SK-N-SH treated with all-trans-retinoic acid at 6 μM for 48 hours (cell line): ENCODE results near the gene JSRP1.

Source experiments
- ATAC-seq: fragments of 200-7000 bp; cut with Tn5 transposase; 3 replicates; pipeline ENCODE4 v1.9.1; 2020; ENCODE audit warnings: mild to moderate bottlenecking, moderate library complexity
- ARNTL ChIP-seq: fragments of 450-650 bp; formaldehyde crosslinking; IDR thresholded peaks from 2 replicates; pipeline ENCODE4 v1.5.0; 2020; ENCODE audit warnings: low read depth, mild to moderate bottlenecking, moderate library complexity, borderline replicate concordance
- BACH2 ChIP-seq: fragments of 250-450 bp; sonication (Bioruptor Pico); IDR thresholded peaks from 2 replicates; pipeline ENCODE4 v1.9.0; 2021; ENCODE audit warnings: mild to moderate bottlenecking, borderline replicate concordance
- CREB5 ChIP-seq: fragments of 250-450 bp; sonication (Bioruptor Pico); IDR thresholded peaks from 2 replicates; pipeline ENCODE4 v1.5.1; 2020; ENCODE audit warnings: low read depth, mild to moderate bottlenecking, moderate library complexity
- CSRNP3 ChIP-seq: fragments of 250-450 bp; sonication (Bioruptor Pico); IDR thresholded peaks from 2 replicates; pipeline ENCODE4 v1.5.1; 2021; ENCODE audit warnings: mild to moderate bottlenecking, moderate library complexity
- GLIS3 ChIP-seq: fragments of 250-450 bp; sonication (Bioruptor Pico); IDR thresholded peaks from 2 replicates; pipeline ENCODE4 v1.5.0; 2020; ENCODE audit warnings: mild to moderate bottlenecking, moderate library complexity
- ISL1 ChIP-seq: fragments of 250-450 bp; sonication (Bioruptor Pico); IDR thresholded peaks from 2 replicates; pipeline ENCODE4 v2.1.2; 2022; ENCODE audit warnings: mild to moderate bottlenecking, moderate library complexity
- OSR1 ChIP-seq: fragments of 250-450 bp; sonication (Bioruptor Pico); IDR thresholded peaks from 2 replicates; pipeline ENCODE4 v1.8.0; 2022; ENCODE audit warnings: moderate library complexity, mild to moderate bottlenecking, inconsistent platforms
- POU6F1 ChIP-seq: fragments of 250-450 bp; sonication (Bioruptor Pico); IDR thresholded peaks from 2 replicates; pipeline ENCODE4 v1.8.0; 2021; ENCODE audit warnings: low read depth, mild to moderate bottlenecking, moderate library complexity, borderline replicate concordance
- RARB ChIP-seq: fragments of 250-450 bp; sonication (Bioruptor Pico); IDR thresholded peaks from 2 replicates; pipeline ENCODE4 v1.8.0; 2021; ENCODE audit warnings: mild to moderate bottlenecking, moderate library complexity
- SNAI2 ChIP-seq: fragments of 250-450 bp; sonication (Bioruptor Pico); IDR thresholded peaks from 2 replicates; pipeline ENCODE4 v1.5.0; 2020; ENCODE audit warnings: mild to moderate bottlenecking, moderate library complexity
- TCF4 ChIP-seq: fragments of 250-450 bp; sonication (Bioruptor Pico); IDR thresholded peaks from 2 replicates; pipeline ENCODE4 v1.8.0; 2021; ENCODE audit warnings: mild to moderate bottlenecking, moderate library complexity, borderline replicate concordance
- TOX ChIP-seq: fragments of 250-450 bp; sonication (Bioruptor Pico); IDR thresholded peaks from 2 replicates; pipeline ENCODE4 v1.8.0; 2021; ENCODE audit warnings: mild to moderate bottlenecking, moderate library complexity, borderline replicate concordance
- ZC3H10 ChIP-seq: fragments of 250-450 bp; sonication (Bioruptor Pico); IDR thresholded peaks from 2 replicates; pipeline ENCODE4 v1.5.1; 2021; ENCODE audit warnings: mild to moderate bottlenecking, moderate library complexity
- ZFP3 ChIP-seq: fragments of 250-450 bp; sonication (Bioruptor Pico); IDR thresholded peaks from 2 replicates; pipeline ENCODE4 v1.5.0; 2020; ENCODE audit warnings: mild to moderate bottlenecking, moderate library complexity
- ZFP30 ChIP-seq: fragments of 450-650 bp; formaldehyde crosslinking; IDR thresholded peaks from 2 replicates; pipeline ENCODE4 v1.5.0; 2022; ENCODE audit warnings: mild to moderate bottlenecking, moderate library complexity
- ZNF565 ChIP-seq: fragments of 450-650 bp; formaldehyde crosslinking; conservative IDR thresholded peaks from 2 replicates; pipeline ENCODE4 v1.5.0; 2020; ENCODE audit warnings: low read depth, mild to moderate bottlenecking, moderate library complexity
- TF ChIP-seq, protein P1 (sequence below): fragments of 250-450 bp; sonication (Bioruptor Pico); IDR thresholded peaks from 2 replicates; pipeline ENCODE4 v1.8.0; 2020; ENCODE audit warnings: mild to moderate bottlenecking, moderate library complexity, borderline replicate concordance
- TF ChIP-seq, protein P2 (sequence below): fragments of 250-450 bp; sonication (Bioruptor Pico); IDR thresholded peaks from 2 replicates; pipeline ENCODE4 v1.5.0; 2020; ENCODE audit warnings: mild to moderate bottlenecking, moderate library complexity

JSRP1 gene

GRCh38 chr19:2296141-2296540, 39.9 kb upstream of the JSRP1 start:
- no peak for ATAC-seq
- no peak for TF ChIP-seq CSRNP3
- no peak for TF ChIP-seq CREB5
- TF ChIP-seq ARNTL (CRISPR knock-in tag), result no peak
- TF ChIP-seq TCF4, result no peak
- no peak for TF ChIP-seq ZC3H10 (CRISPR knock-in tag)
- TF ChIP-seq TOX (CRISPR knock-in tag), result no peak
- TF ChIP-seq, protein P1, sequence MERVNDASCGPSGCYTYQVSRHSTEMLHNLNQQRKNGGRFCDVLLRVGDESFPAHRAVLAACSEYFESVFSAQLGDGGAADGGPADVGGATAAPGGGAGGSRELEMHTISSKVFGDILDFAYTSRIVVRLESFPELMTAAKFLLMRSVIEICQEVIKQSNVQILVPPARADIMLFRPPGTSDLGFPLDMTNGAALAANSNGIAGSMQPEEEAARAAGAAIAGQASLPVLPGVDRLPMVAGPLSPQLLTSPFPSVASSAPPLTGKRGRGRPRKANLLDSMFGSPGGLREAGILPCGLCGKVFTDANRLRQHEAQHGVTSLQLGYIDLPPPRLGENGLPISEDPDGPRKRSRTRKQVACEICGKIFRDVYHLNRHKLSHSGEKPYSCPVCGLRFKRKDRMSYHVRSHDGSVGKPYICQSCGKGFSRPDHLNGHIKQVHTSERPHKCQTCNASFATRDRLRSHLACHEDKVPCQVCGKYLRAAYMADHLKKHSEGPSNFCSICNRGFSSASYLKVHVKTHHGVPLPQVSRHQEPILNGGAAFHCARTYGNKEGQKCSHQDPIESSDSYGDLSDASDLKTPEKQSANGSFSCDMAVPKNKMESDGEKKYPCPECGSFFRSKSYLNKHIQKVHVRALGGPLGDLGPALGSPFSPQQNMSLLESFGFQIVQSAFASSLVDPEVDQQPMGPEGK (CRISPR knock-in tag), result no peak
- TF ChIP-seq, protein P2, sequence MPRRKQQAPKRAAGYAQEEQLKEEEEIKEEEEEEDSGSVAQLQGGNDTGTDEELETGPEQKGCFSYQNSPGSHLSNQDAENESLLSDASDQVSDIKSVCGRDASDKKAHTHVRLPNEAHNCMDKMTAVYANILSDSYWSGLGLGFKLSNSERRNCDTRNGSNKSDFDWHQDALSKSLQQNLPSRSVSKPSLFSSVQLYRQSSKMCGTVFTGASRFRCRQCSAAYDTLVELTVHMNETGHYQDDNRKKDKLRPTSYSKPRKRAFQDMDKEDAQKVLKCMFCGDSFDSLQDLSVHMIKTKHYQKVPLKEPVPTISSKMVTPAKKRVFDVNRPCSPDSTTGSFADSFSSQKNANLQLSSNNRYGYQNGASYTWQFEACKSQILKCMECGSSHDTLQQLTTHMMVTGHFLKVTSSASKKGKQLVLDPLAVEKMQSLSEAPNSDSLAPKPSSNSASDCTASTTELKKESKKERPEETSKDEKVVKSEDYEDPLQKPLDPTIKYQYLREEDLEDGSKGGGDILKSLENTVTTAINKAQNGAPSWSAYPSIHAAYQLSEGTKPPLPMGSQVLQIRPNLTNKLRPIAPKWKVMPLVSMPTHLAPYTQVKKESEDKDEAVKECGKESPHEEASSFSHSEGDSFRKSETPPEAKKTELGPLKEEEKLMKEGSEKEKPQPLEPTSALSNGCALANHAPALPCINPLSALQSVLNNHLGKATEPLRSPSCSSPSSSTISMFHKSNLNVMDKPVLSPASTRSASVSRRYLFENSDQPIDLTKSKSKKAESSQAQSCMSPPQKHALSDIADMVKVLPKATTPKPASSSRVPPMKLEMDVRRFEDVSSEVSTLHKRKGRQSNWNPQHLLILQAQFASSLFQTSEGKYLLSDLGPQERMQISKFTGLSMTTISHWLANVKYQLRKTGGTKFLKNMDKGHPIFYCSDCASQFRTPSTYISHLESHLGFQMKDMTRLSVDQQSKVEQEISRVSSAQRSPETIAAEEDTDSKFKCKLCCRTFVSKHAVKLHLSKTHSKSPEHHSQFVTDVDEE, result no peak
- TF ChIP-seq RARB (CRISPR knock-in tag), result no peak
- TF ChIP-seq SNAI2 (CRISPR knock-in tag), result no peak
- TF ChIP-seq ISL1 (CRISPR knock-in tag), result no peak
- TF ChIP-seq GLIS3, result no peak

DNA sequence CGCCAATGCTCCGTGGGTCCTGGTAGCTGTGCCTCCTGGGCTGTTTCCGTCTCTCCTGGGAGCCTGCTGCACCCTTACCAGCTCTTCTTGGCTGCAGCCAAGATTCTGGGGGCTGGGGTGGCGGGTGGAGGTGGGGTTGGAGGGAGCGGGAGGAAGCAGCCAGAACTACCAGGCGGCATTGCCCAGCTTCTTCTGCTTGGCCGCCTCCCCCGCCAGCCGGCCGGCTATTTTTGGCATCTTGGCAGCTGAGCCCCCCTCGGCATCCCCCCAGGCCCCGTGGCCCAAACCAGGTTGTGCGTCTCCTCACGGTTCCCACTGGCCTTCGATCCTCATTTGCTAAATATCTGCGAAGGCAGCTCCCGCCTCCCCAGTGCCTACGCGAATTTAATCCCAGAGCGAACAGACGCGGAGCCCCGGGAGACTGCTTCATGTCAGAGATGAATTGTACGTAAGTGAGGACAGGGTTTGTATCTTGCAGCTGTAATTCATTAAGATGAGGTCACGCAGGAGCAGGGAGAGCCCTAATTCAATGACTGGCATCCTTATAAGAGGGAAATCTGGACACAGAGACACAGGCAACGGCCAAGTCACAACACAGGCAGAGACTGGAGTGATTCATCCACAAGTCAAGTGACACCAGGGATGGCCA, 38.6 kb upstream of the JSRP1 start:
- peak; percentile 68; the same call in 1 of the 2 replicates for TF ChIP-seq ISL1 (CRISPR knock-in tag)
- TF ChIP-seq BACH2, result no peak
- no peak for TF ChIP-seq RARB (CRISPR knock-in tag)
- TF ChIP-seq CSRNP3, result no peak
- peak; percentile 93 for TF ChIP-seq TCF4
- no peak for TF ChIP-seq ZC3H10 (CRISPR knock-in tag)
- TF ChIP-seq CREB5, result peak; percentile 87
- no peak for TF ChIP-seq GLIS3
- no peak for TF ChIP-seq OSR1 (CRISPR knock-in tag)
- no peak for TF ChIP-seq ARNTL (CRISPR knock-in tag)
- TF ChIP-seq ZNF565 (CRISPR knock-in tag), result no peak
- no peak for TF ChIP-seq ZFP30 (CRISPR knock-in tag)
- TF ChIP-seq, protein P2, result peak; percentile 80; the same call in 1 of the 2 replicates
- TF ChIP-seq POU6F1 (CRISPR knock-in tag), result no peak
- peak; percentile 68; the same call in 1 of the 2 replicates for TF ChIP-seq ZFP3 (CRISPR knock-in tag)
- TF ChIP-seq SNAI2 (CRISPR knock-in tag), result no peak

More for the DNA sequence above, 38.6 kb upstream of the JSRP1 start:
- peak; percentile 89 for ATAC-seq
